HG03135 (cell line): ENCODE data around the gene RALGPS1.

Experiments used
- ATAC-seq: cut with Tn5 transposase; IDR thresholded peaks from one replicate; pipeline ENCODE4 v1.9.1; 2021; ENCODE audit warnings: mild to moderate bottlenecking, moderate library complexity; ENCODE audit not compliant: unreplicated experiment

Gene RALGPS1

GRCh38 chr9:127075624-127076372, 161.2 kb downstream of the RALGPS1 start:
- no peak for ATAC-seq

GRCh38 chr9:127076860-127077643, 162.5 kb downstream of the RALGPS1 start:
- ATAC-seq = no peak

GRCh38 chr9:127077644-127077946, 163.0 kb downstream of the RALGPS1 start:
- no peak for ATAC-seq

- ATAC-seq = no peak
Observed at GRCh38 chr9:127078336-127078735, 163.8 kb downstream of the RALGPS1 start.

GRCh38 chr9:127078988-127079387, 164.4 kb downstream of the RALGPS1 start:
- ATAC-seq = no peak

GRCh38 chr9:127079446-127080140, 165.0 kb downstream of the RALGPS1 start:
- no peak for ATAC-seq

- ATAC-seq = no peak
Observed at GRCh38 chr9:127081250-127082185, 166.9 kb downstream of the RALGPS1 start.

- ATAC-seq = no peak
Observed at GRCh38 chr9:127083138-127083980, 168.8 kb downstream of the RALGPS1 start.

- no peak for ATAC-seq
Observed at GRCh38 chr9:127084076-127085039, 169.8 kb downstream of the RALGPS1 start.

- ATAC-seq = no peak
Observed at GRCh38 chr9:127085186-127085585, 170.6 kb downstream of the RALGPS1 start.

GRCh38 chr9:127086771-127087170, 172.2 kb downstream of the RALGPS1 start:
- no peak for ATAC-seq

GRCh38 chr9:127087411-127087810, 172.8 kb downstream of the RALGPS1 start:
- no peak for ATAC-seq

GRCh38 chr9:127087836-127088235, 173.3 kb downstream of the RALGPS1 start:
- no peak for ATAC-seq

GRCh38 chr9:127088724-127089615, 174.4 kb downstream of the RALGPS1 start:
- no peak for ATAC-seq

GRCh38 chr9:127089631-127090081, 175.1 kb downstream of the RALGPS1 start:
- no peak for ATAC-seq

GRCh38 chr9:127090341-127090985, 175.9 kb downstream of the RALGPS1 start:
- no peak for ATAC-seq

- no peak for ATAC-seq
Observed at GRCh38 chr9:127091526-127091925, 176.9 kb downstream of the RALGPS1 start.
